ENCODE data around the gene SGK1. TPM values are rescaled to one million over a fixed set of nuclear protein-coding genes. Genes with fewer than 3 reads are reported as not detected.

Gene SGK1
- total RNA-seq, 6 donors from 2014 or later, result 118 to 426 (median 199) TPM

GRCh38 chr6:134245706-134246105 lies 72.2 kb downstream of the SGK1 start:
- Histone ChIP-seq H3K4me1 (peaks cover 7 to 26% (median 10%) of the 10 kb centered on the region in 4 donors), H3K4me3 (no peak overlapping the region), H3K36me3 (no peaks in the 10 kb centered on the region), H3K27ac (no peak overlapping the region), H3K9me3 (no peaks in the 10 kb centered on the region), H3K27me3 (no peaks in the 10 kb centered on the region)
- DNase-seq (no peak), ATAC-seq (ENCODE audit: low FRiP score in 2 of 2) (no peak)
- WGBS, 2 donors, result 87 to 88% methylated on average over 1 of the region's 1 CpG
- no peak for TF ChIP-seq POLR2A (IDR thresholded peaks at IDR 0.05)
- no peak for TF ChIP-seq EP300 (IDR thresholded peaks at IDR 0.05)
- no peak for TF ChIP-seq CTCF (IDR thresholded peaks at IDR 0.05)
- TF ChIP-seq POLR2AphosphoS5 (IDR thresholded peaks at IDR 0.05), result no peak

- 47 to 51% methylated on average over 2 of the region's 2 CpGs for WGBS, 2 donors
- no peaks in the 10 kb centered on the region for H3K36me3 ChIP-seq
- no peaks in the 10 kb centered on the region for H3K27me3 ChIP-seq
- no peak for ATAC-seq (ENCODE audit: low FRiP score in 2 of 2)
- no peak for DNase-seq
- H3K9me3 ChIP-seq, result no peaks in the 10 kb centered on the region
- H3K27ac ChIP-seq, result no peak overlapping the region
- no peak for TF ChIP-seq POLR2AphosphoS5 (IDR thresholded peaks at IDR 0.05)
- TF ChIP-seq CTCF (IDR thresholded peaks at IDR 0.05), result no peak
- TF ChIP-seq EP300 (IDR thresholded peaks at IDR 0.05), result no peak
- TF ChIP-seq POLR2A (IDR thresholded peaks at IDR 0.05), result no peak
- H3K4me3 ChIP-seq, result no peak overlapping the region
- H3K4me1 ChIP-seq, result peaks cover 5 to 20% (median 10%) of the 10 kb centered on the region in 4 donors
Observed at GRCh38 chr6:134245041-134245440, 72.9 kb downstream of the SGK1 start.

- peaks cover 0 to 11% (median 4%) of the 10 kb centered on the region in 4 donors for H3K4me1 ChIP-seq
- H3K9me3 ChIP-seq, result no peaks in the 10 kb centered on the region
- peak overlapping the region in 2 of 4 donors; percentile 22 to 54 for H3K27ac ChIP-seq
- ATAC-seq (ENCODE audit: low FRiP score in 2 of 2), result peak in 1 of 2 donors; percentile 80
- WGBS, 2 donors, result 54 to 55% methylated on average over 9 of the region's 9 CpGs
- TF ChIP-seq POLR2AphosphoS5 (IDR thresholded peaks at IDR 0.05) (peak; percentile 25 to 40), CTCF (IDR thresholded peaks at IDR 0.05) (no peak)
- DNase-seq, result peak in 1 of 2 donors; percentile 86
- no peak overlapping the region for H3K4me3 ChIP-seq
- H3K36me3 ChIP-seq, result no peaks in the 10 kb centered on the region
- no peaks in the 10 kb centered on the region for H3K27me3 ChIP-seq
Observed at GRCh38 chr6:134240665-134241431, 77.1 kb downstream of the SGK1 start.

- peak in 1 of 2 donors; percentile 65 for ATAC-seq (ENCODE audit: low FRiP score in 2 of 2)
Observed at GRCh38 chr6:134238960-134239795, 78.7 kb downstream of the SGK1 start.

More at GRCh38 chr6:134238960-134239795, 78.7 kb downstream of the SGK1 start:
- no peak for TF ChIP-seq POLR2AphosphoS5 (IDR thresholded peaks at IDR 0.05)
- no peak for TF ChIP-seq EP300 (IDR thresholded peaks at IDR 0.05)
- TF ChIP-seq POLR2A (IDR thresholded peaks at IDR 0.05), result no peak
- TF ChIP-seq CTCF (IDR thresholded peaks at IDR 0.05), result no peak
- DNase-seq, result no peak
- H3K36me3 ChIP-seq, result no peaks in the 10 kb centered on the region
- no peaks in the 10 kb centered on the region for H3K27me3 ChIP-seq
- no peak overlapping the region for H3K27ac ChIP-seq
- no peak overlapping the region for H3K4me3 ChIP-seq
- WGBS, 2 donors, result 70 to 71% methylated on average over 6 of the region's 6 CpGs
- H3K9me3 ChIP-seq, result no peaks in the 10 kb centered on the region
- peaks cover 0 to 15% (median 7%) of the 10 kb centered on the region in 4 donors for H3K4me1 ChIP-seq
